HepG2 (cell line): ENCODE results near the gene TH. TPM values are rescaled to one million over a fixed set of nuclear protein-coding genes. Genes with fewer than 3 reads are reported as not detected.

Experiments
- CBFB ChIP-seq: sonication (generic); formaldehyde crosslinking; IDR thresholded peaks from 2 replicates; pipeline ENCODE4 v1.4.0; 2020; ENCODE audit warnings: missing genetic modification reagents
- CHD2 ChIP-seq: IDR thresholded peaks from 2 replicates; pipeline ENCODE4 v1.6.1; 2011; ENCODE audit warnings: low read depth, low read length, improper control_type of control experiment
- IKZF5 ChIP-seq: IDR thresholded peaks from 2 replicates; pipeline ENCODE4 v1.6.1; 2018; ENCODE audit warnings: missing genetic modification reagents, mild to moderate bottlenecking, missing compliant biosample characterization
- IRF9 ChIP-seq: sonication (generic); formaldehyde crosslinking; IDR thresholded peaks from 2 replicates; pipeline ENCODE4 v1.8.0; 2022; ENCODE audit warnings: missing genetic modification reagents, mild to moderate bottlenecking, borderline replicate concordance
- PATZ1 ChIP-seq: sonication (generic); formaldehyde crosslinking; IDR thresholded peaks from 2 replicates; pipeline ENCODE4 v1.4.0; 2020; ENCODE audit warnings: missing genetic modification reagents
- PHF5A ChIP-seq: IDR thresholded peaks from one replicate; pipeline ENCODE4 v1.6.1; 2018; ENCODE audit warnings: low read depth, missing genetic modification reagents; ENCODE audit not compliant: unreplicated experiment
- POGZ ChIP-seq: sonication (generic); formaldehyde crosslinking; IDR thresholded peaks from 2 replicates; pipeline ENCODE4 v1.4.0; 2020; ENCODE audit warnings: mild to moderate bottlenecking, missing genetic modification reagents
- RAD21 ChIP-seq: fragments of 450-650 bp; formaldehyde crosslinking; IDR thresholded peaks from 2 replicates; pipeline ENCODE4 v1.5.0; 2020; ENCODE audit warnings: mild to moderate bottlenecking
- SALL2 ChIP-seq: sonication (generic); formaldehyde crosslinking; IDR thresholded peaks from 2 replicates; pipeline ENCODE4 v1.8.1; 2023; ENCODE audit warnings: mild to moderate bottlenecking, missing genetic modification reagents, inconsistent platforms
- ZBTB10 ChIP-seq: sonication (generic); formaldehyde crosslinking; IDR thresholded peaks from 2 replicates; pipeline ENCODE4 v1.4.0; 2020; ENCODE audit warnings: missing genetic modification reagents, borderline replicate concordance
- ZFP82 ChIP-seq: sonication (generic); formaldehyde crosslinking; IDR thresholded peaks from 2 replicates; pipeline ENCODE4 v1.5.1; 2020; ENCODE audit warnings: mild to moderate bottlenecking, missing genetic modification reagents, borderline replicate concordance
- ZNF572 ChIP-seq: sonication (generic); formaldehyde crosslinking; IDR thresholded peaks from 2 replicates; pipeline ENCODE4 v1.5.1; 2020; ENCODE audit warnings: mild to moderate bottlenecking, missing genetic modification reagents
- ZNF616 ChIP-seq: sonication (generic); formaldehyde crosslinking; IDR thresholded peaks from 2 replicates; pipeline ENCODE4 v1.5.0; 2020; ENCODE audit warnings: low read depth, mild to moderate bottlenecking, missing genetic modification reagents
- ZNF710 ChIP-seq: sonication (generic); formaldehyde crosslinking; IDR thresholded peaks from 2 replicates; pipeline ENCODE4 v1.5.0; 2020; ENCODE audit warnings: mild to moderate bottlenecking, missing genetic modification reagents, borderline replicate concordance
- polyA plus RNA-seq, 8 experiments: library from polyadenylated mRNA; depleted of rRNA in 3 of 8; stranded (reverse) in 7 of 8; unstranded in 1 of 8; fragments of >200 nt; fragmentation: Illumina TruSeq in 4 of 8; extraction: Trizol in 4 of 8; gene quantifications; 2 replicates each; pipeline versions ENCODE4 v1.2.1 to v1.2.3, GENCODE V29; 2011 to 2016; ENCODE audit warnings: low read depth in 4 of 8, missing spikeins in 1 of 8, mixed read lengths in 1 of 8; ENCODE audit not compliant: insufficient read depth in 1 of 8
- total RNA-seq, 5 experiments: library from RNA; depleted of rRNA; stranded (reverse); fragments of >200 nt; fragmentation: Illumina TruSeq; extraction: Trizol; gene quantifications; 2 replicates each; pipeline ENCODE4 v1.2.3, GENCODE V29; 2016; ENCODE audit warnings: low read depth in 1 of 5

TH gene
- total and polyA plus RNA-seq, 2 of the 13 experiments (the other 11 are each of a cell fraction or from before 2014, with no cell fraction given), result 0.36 TPM; not detected in 1

- TF ChIP-seq ZNF710 (no peak), ZFP82 (CRISPR knock-in tag) (no peak), CHD2 (no peak), CBFB (CRISPR knock-in tag) (0 out of 2 replicates have a peak, but pooled peaks have one; percentile 47), IKZF5 (CRISPR knock-in tag) (peak; percentile 41; the same call in 1 of the 2 replicates), SALL2 (CRISPR knock-in tag) (0 out of 2 replicates have a peak, but pooled peaks have one; percentile 34), ZBTB10 (no peak), POGZ (no peak), IRF9 (CRISPR knock-in tag) (no peak), RAD21 (CRISPR knock-in tag) (peak; percentile 96), PATZ1 (CRISPR knock-in tag) (peak; percentile 43; the same call in 1 of the 2 replicates), ZNF572 (CRISPR knock-in tag) (0 out of 2 replicates have a peak, but pooled peaks have one; percentile 69), PHF5A (CRISPR knock-in tag) (no peak), ZNF616 (CRISPR knock-in tag) (no peak)
These were observed 25.6 kb upstream of the TH start (continued) for GRCh38 chr11:2196970-2197770.
